B cell (primary cell): ENCODE results near the gene FKBP14.

ENCODE experiments used
- EZH2 ChIP-seq: IDR thresholded peaks from 2 replicates; pipeline ENCODE4 v1.6.1; 2012; ENCODE audit warnings: borderline replicate concordance, low read depth, mild to moderate bottlenecking, moderate library complexity, low read length; ENCODE audit not compliant: insufficient read depth, poor library complexity, severe bottlenecking
- TF ChIP-seq, protein P1 (sequence below): fragments of 200-600 bp; IDR thresholded peaks from one replicate; pipeline ENCODE4 v1.8.0; 2022; ENCODE audit warnings: antibody characterized with exemption, mild to moderate bottlenecking

DNA sequence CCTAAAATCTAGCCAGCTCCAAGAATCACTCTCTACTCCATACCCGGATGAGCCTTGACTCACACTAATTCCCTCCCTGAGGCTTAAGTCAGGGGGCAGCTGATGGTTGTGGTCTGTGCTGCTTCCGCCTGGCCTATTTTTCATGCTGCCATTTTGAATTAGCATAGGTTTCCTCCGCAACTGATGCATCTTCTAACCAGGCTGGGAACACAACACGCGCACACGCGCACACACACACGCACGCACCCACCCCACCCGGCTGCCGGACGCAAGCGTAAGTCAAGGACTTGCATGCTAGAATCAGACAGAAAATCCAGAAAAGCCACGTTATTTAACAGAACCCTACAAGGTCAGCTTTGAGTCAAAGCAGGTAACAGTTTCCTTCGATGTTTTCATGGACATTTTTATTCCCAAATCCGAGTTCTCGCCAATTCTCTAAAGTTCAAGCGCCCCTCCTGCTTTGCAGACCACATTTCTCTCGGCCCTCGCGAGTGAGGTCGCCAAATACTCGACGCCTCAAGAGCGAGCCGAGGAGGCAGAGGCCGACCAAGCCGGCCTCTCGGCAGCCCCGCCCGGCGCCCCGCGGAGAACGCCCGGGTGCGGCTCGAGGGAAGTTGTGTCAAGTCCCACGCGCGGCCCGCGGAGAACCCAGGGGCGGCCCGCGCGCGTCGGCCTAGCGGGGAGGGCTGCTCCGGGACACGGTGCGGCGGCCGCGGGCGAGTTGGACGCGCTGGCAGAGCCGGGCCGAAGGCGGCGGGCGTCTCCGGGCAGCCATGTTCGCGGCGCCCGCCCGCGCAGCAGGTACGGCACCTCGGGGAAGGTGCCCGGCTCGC, 37.9 kb downstream of the FKBP14 start:
- TF ChIP-seq, protein P1, sequence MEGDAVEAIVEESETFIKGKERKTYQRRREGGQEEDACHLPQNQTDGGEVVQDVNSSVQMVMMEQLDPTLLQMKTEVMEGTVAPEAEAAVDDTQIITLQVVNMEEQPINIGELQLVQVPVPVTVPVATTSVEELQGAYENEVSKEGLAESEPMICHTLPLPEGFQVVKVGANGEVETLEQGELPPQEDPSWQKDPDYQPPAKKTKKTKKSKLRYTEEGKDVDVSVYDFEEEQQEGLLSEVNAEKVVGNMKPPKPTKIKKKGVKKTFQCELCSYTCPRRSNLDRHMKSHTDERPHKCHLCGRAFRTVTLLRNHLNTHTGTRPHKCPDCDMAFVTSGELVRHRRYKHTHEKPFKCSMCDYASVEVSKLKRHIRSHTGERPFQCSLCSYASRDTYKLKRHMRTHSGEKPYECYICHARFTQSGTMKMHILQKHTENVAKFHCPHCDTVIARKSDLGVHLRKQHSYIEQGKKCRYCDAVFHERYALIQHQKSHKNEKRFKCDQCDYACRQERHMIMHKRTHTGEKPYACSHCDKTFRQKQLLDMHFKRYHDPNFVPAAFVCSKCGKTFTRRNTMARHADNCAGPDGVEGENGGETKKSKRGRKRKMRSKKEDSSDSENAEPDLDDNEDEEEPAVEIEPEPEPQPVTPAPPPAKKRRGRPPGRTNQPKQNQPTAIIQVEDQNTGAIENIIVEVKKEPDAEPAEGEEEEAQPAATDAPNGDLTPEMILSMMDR: no peak
- TF ChIP-seq EZH2: no peak
